Measurements from ENCODE around the gene PNPLA5. TPM values are rescaled to one million over a fixed set of nuclear protein-coding genes. Genes with fewer than 3 reads are reported as not detected.

Gene PNPLA5
- polyA plus RNA-seq (2011; rRNA removed) (not detected in 2 replicates), polyA plus RNA-seq (2017; fragmentation: RNase III; extraction: RNeasy Plus Mini Kit Qiagen cat#74134 plus additional on column Dnase treatment) (not detected in 3 replicates), polyA minus RNA-seq (2011; rRNA and poly(A)+ RNA removed) (not detected in 2 replicates)
- polyA plus RNA-seq (2012; cell fraction: cytosol; rRNA removed): not detected in 2 replicates
- not detected in 2 replicates for polyA plus RNA-seq (2012; cell fraction: nucleus; rRNA removed)

- ChIA-PET CTCF (interaction anchor here (1.0 to 1.5 kb wide), 2 partner anchors 12 to 54 kb away, joined by 3 to 4 read pairs; no protein-coding TSS in a partner anchor), POLR2A (no interaction called here)
- H3K27ac ChIP-seq: no peak within 1 kb of the TSS
- peaks cover 3% of the 10 kb centered on the region; the same call in 2 of the 3 replicates for H3K4me1 ChIP-seq
- DNase-seq (ENCODE audit: low read depth in 1 of 2, low spot score in 1 of 2) (no peak), ATAC-seq (no peak), FAIRE-seq (no peak)
- WGBS (ENCODE audit: missing lambda C conversion rate): 30% methylated on average over 12 of the region's 72 CpGs
- TF ChIP-seq HOXB13 (CRISPR knock-in tag; IDR thresholded peaks at IDR 0.05; ENCODE audit: low read depth) (no peak), MAFK (IDR thresholded peaks at IDR 0.05; ENCODE audit: partially characterized antibody) (no peak), ELK1 (IDR thresholded peaks at IDR 0.05; ENCODE audit: low read depth, low read length) (no peak), ZFP36 (IDR thresholded peaks at IDR 0.05; ENCODE audit: borderline replicate concordance, partially characterized antibody) (no peak), JUNB (IDR thresholded peaks at IDR 0.05) (no peak), MAX (IDR thresholded peaks at IDR 0.05) (no peak), CBX8 (IDR thresholded peaks at IDR 0.05) (no peak), EHMT2 (IDR thresholded peaks at IDR 0.05; ENCODE audit: low read depth) (no peak), E2F6 (IDR thresholded peaks at IDR 0.05; ENCODE audit: borderline replicate concordance, low read depth) (no peak), JUN (IDR thresholded peaks at IDR 0.05) (no peak), NPAS2 (CRISPR knock-in tag; IDR thresholded peaks at IDR 0.05; ENCODE audit: borderline replicate concordance) (no peak), GATA3 (IDR thresholded peaks at IDR 0.05; ENCODE audit: borderline replicate concordance) (no peak), FOSB (CRISPR knock-in tag; IDR thresholded peaks at IDR 0.05) (no peak), RFX5 (IDR thresholded peaks at IDR 0.05) (no peak)
- no peaks in the 10 kb centered on the region for H3K9me3 ChIP-seq
- H3K4me2 ChIP-seq: peak within 1 kb of the TSS; percentile 51
- peak within 1 kb of the TSS; percentile 13; the same call in 1 of the 3 replicates for H3K4me3 ChIP-seq
Measured at GRCh38 chr22:43891360-43892182, at the start of gene PNPLA5. TSS of gene PNPLA5 (minus strand) at chr22:43892013. CDS start at chr22:43891880, 133 bp downstream.

GRCh38 chr22:43941449-43941848 lies 49.6 kb upstream of the PNPLA5 start:
- H3K27ac ChIP-seq: no peak overlapping the region
- ChIA-PET CTCF (interaction anchor here (0.6 to 1.7 kb wide), 8 partner anchors 11 to 710 kb away, joined by 3 read pairs; no protein-coding TSS in a partner anchor), POLR2A (interaction anchor here (0.6 kb wide), 1 partner anchor 265 kb away, joined by 3 read pairs; no protein-coding TSS in a partner anchor)
- no peaks in the 10 kb centered on the region for H3K4me1 ChIP-seq
- no peak overlapping the region for H3K4me2 ChIP-seq
- ATAC-seq (no peak), FAIRE-seq (no peak), DNase-seq (ENCODE audit: low read depth in 1 of 2, low spot score in 1 of 2) (no peak)
- no peak overlapping the region for H3K4me3 ChIP-seq
- TF ChIP-seq ZC3H11A (IDR thresholded peaks at IDR 0.05) (no peak), ELK1 (IDR thresholded peaks at IDR 0.05; ENCODE audit: low read depth, low read length) (no peak)
- H3K9me3 ChIP-seq: no peaks in the 10 kb centered on the region
- WGBS (ENCODE audit: missing lambda C conversion rate): 70% methylated on average over 6 of the region's 6 CpGs

- FAIRE-seq (no peak), DNase-seq (ENCODE audit: low read depth in 1 of 2, low spot score in 1 of 2) (no peak), ATAC-seq (no peak)
- TF ChIP-seq MYC (IDR thresholded peaks at IDR 0.05; ENCODE audit: borderline replicate concordance, low read length) (no peak), ELK1 (IDR thresholded peaks at IDR 0.05; ENCODE audit: low read depth, low read length) (no peak), HOXA7 (CRISPR knock-in tag; IDR thresholded peaks at IDR 0.05) (no peak)
- Histone ChIP-seq H3K4me2 (no peak overlapping the region), H3K27ac (no peak overlapping the region), H3K4me3 (no peak overlapping the region), H3K9me3 (no peaks in the 10 kb centered on the region), H3K4me1 (no peaks in the 10 kb centered on the region)
- ChIA-PET POLR2A (no interaction called here), CTCF (interaction anchor here (1.7 kb wide), 1 partner anchor 14 kb away, joined by 13 read pairs; no protein-coding TSS in a partner anchor)
- WGBS (ENCODE audit: missing lambda C conversion rate): 50% methylated on average over 2 of the region's 4 CpGs
Measured at GRCh38 chr22:43931771-43932170, 40.0 kb upstream of the PNPLA5 start.

Data from A549 (cell line).